ENCODE data around the gene SPTBN5. TPM values are rescaled to one million over a fixed set of nuclear protein-coding genes. Genes with fewer than 3 reads are reported as not detected.

SPTBN5 gene
- total RNA-seq, 1 donor = 0.31 TPM

- Histone ChIP-seq H3K4me1 (ENCODE audit: insufficient read depth, low read length) (peaks cover 8% of the 10 kb centered on the region), H3K9me3 (ENCODE audit: low read depth, low read length) (no peaks in the 10 kb centered on the region), H3K4me3 (ENCODE audit: low read length) (no peak overlapping the region), H3K27me3 (ENCODE audit: insufficient read depth, low read length) (no peaks in the 10 kb centered on the region)
Observed at GRCh38 chr15:41804916-41805666, 88.8 kb downstream of the SPTBN5 start.

DNA sequence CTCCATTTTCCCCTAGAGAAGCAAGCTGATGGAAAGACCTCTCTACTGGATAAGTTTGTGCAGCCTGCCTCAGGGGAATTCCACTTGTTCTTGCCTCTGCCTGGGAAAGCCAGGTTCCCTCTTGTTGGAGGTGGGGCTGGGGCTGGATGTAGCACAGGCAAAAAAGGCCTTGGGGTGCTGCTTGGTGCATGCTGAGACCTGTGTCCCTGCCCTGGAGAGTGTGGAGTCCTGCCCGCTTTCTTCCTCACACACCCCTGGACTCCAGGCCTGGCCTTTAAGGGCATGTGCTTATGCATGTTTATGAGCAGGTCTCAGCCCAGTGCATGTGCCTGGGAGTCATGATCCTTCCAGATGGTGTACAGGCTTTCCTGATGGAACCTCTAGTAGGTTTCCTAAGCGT is 89.5 kb downstream of the SPTBN5 start:
- Histone ChIP-seq H3K9me3 (ENCODE audit: low read depth, low read length) (no peaks in the 10 kb centered on the region), H3K4me1 (ENCODE audit: insufficient read depth, low read length) (peaks cover under 1% of the 10 kb centered on the region), H3K27me3 (ENCODE audit: insufficient read depth, low read length) (no peaks in the 10 kb centered on the region), H3K4me3 (ENCODE audit: low read length) (no peak overlapping the region)

DNA sequence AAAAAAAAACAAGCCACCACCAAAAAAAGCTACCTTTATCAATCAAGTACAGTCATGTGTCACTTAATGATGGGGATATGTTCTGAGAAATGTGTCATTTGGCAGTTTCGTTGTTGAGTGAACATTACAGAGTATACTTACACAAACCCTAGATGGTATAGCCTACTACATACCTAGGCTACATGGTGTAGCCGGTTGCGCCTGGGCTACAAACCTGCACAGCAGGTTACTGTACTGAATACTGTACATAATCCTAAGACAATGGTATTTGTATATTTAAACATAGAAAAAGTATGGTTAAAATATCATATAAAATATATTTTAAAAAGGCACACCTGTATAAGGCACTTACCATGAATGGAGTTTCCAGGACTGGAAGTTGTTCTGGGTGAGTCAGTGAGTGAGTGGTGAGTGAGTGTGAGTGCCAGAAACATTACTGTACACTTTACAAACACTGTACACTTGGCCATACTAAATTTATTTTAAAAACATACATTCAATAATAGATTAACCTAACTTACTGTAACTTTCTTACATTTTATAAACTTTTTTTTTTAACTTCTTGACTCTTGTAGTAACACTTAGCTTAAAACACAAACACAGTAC is 91.9 kb downstream of the SPTBN5 start:
- Histone ChIP-seq H3K4me3 (ENCODE audit: low read length) (no peak overlapping the region), H3K9me3 (ENCODE audit: low read depth, low read length) (no peaks in the 10 kb centered on the region), H3K4me1 (ENCODE audit: insufficient read depth, low read length) (no peaks in the 10 kb centered on the region), H3K27me3 (ENCODE audit: insufficient read depth, low read length) (no peaks in the 10 kb centered on the region)

- H3K4me1 ChIP-seq (ENCODE audit: insufficient read depth, low read length) = no peaks in the 10 kb centered on the region
- no peaks in the 10 kb centered on the region for H3K27me3 ChIP-seq (ENCODE audit: insufficient read depth, low read length)
- H3K4me3 ChIP-seq (ENCODE audit: low read length) = no peak overlapping the region
- H3K9me3 ChIP-seq (ENCODE audit: low read depth, low read length) = no peaks in the 10 kb centered on the region
Observed at GRCh38 chr15:41801185-41801584, 92.7 kb downstream of the SPTBN5 start.

GRCh38 chr15:41799488-41799805 is 94.4 kb downstream of the SPTBN5 start:
- H3K9me3 ChIP-seq (ENCODE audit: low read depth, low read length) = no peaks in the 10 kb centered on the region
- no peaks in the 10 kb centered on the region for H3K4me1 ChIP-seq (ENCODE audit: insufficient read depth, low read length)
- H3K4me3 ChIP-seq (ENCODE audit: low read length) = no peak overlapping the region
- no peaks in the 10 kb centered on the region for H3K27me3 ChIP-seq (ENCODE audit: insufficient read depth, low read length)

GRCh38 chr15:41798607-41799487 is 95.0 kb downstream of the SPTBN5 start:
- H3K4me1 ChIP-seq (ENCODE audit: insufficient read depth, low read length) = no peaks in the 10 kb centered on the region
- H3K4me3 ChIP-seq (ENCODE audit: low read length) = no peak overlapping the region
- no peaks in the 10 kb centered on the region for H3K9me3 ChIP-seq (ENCODE audit: low read depth, low read length)
- no peaks in the 10 kb centered on the region for H3K27me3 ChIP-seq (ENCODE audit: insufficient read depth, low read length)

Other genes with a start within 250 kb of the SPTBN5 start
- 61.8 TPM for gene MGA, start 233.6 kb downstream of the SPTBN5 start, total RNA-seq
- 10.5 TPM for gene MAPKBP1, start 119.6 kb downstream of the SPTBN5 start, total RNA-seq
- gene JMJD7, start 66.0 kb downstream of the SPTBN5 start, total RNA-seq = 9.1 TPM
- 4.2 TPM for gene PLA2G4B, start 55.2 kb downstream of the SPTBN5 start, total RNA-seq
- gene EHD4, start 78.5 kb upstream of the SPTBN5 start, total RNA-seq = 35.3 TPM
- gene PLA2G4E, start 127.0 kb upstream of the SPTBN5 start, total RNA-seq = not detected
- gene PLA2G4D, start 200.5 kb upstream of the SPTBN5 start, total RNA-seq = not detected

All from mononuclear cell (primary cell).